ENCODE measurements around the gene CCDC69. TPM values are rescaled to one million over a fixed set of nuclear protein-coding genes. Genes with fewer than 3 reads are reported as not detected.
"Not testable (repeated sequence)": the region's sequence is repeated elsewhere in the genome, so short reads cannot be mapped to it uniquely, and the experiment has no call there.

Gene CCDC69, protein sequence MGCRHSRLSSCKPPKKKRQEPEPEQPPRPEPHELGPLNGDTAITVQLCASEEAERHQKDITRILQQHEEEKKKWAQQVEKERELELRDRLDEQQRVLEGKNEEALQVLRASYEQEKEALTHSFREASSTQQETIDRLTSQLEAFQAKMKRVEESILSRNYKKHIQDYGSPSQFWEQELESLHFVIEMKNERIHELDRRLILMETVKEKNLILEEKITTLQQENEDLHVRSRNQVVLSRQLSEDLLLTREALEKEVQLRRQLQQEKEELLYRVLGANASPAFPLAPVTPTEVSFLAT
- total RNA-seq = 0.78 TPM

DNA sequence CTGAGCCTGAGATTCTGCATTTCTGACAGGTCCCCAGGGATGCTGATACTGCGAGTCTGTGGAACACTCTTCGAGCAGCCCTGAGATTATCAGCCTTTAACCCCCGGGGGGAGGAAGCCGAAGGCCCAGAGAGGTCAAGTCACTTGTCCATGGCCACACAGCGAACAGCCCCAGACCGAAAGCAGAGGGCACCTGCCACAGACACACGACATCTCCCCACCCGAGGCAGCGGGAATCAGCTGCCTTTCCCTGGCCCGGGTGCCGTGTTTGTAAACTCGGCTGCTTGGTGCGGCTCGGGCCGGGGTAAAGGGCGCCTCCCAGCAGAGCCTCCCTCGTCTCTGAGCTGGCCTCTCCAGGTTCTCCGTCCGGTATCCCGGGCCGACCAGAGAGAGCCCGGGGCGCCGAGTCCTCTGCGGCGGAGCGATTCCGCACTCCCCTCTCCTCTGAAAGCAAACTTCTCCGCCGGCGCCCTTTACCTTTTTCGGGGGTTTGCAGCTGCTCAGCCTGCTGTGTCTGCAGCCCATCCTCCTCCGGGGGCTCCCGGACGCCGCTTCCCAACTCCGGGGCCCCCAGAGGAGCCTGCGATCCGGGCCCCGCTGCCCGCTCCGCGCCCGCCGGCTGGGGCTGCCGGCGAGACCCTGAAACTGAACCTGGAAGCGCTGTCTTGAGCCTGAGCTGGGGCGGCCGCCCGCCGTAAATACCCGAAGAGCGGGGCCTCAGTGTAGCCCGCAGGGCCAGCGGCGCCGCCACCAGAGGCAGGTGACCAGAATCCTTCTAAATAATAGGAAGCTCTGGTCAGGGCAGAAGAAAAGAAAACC, at the start of gene CCDC69:
Gene CCDC69, minus strand, starts transcription at position 646 of the 818 bp plus-strand sequence. Its CDS starts 122 bp downstream, at position 524.
- peak; percentile 48 for DNase-seq

DNA sequence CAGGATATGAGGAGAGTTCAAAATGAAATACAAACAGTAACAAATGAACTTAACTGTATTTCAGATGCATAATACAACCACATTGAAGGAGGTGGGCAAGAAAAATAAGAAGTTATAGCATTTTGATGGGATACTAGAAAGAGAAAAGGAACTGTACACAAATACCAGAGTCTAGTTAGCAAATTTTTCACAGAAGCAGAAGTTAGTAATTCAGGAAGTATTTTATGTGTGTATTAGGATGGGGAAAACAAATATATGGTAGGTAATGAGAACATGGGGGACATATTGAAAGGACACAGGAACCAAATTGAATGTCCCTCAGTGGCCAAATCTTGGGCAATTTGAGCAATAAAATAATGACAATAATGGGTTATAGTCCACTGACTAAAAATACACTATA, 47.4 kb upstream of the CCDC69 start:
- no peak for DNase-seq

GRCh38 chr5:151270599-151270998, 46.7 kb upstream of the CCDC69 start:
- no peak for DNase-seq

DNA sequence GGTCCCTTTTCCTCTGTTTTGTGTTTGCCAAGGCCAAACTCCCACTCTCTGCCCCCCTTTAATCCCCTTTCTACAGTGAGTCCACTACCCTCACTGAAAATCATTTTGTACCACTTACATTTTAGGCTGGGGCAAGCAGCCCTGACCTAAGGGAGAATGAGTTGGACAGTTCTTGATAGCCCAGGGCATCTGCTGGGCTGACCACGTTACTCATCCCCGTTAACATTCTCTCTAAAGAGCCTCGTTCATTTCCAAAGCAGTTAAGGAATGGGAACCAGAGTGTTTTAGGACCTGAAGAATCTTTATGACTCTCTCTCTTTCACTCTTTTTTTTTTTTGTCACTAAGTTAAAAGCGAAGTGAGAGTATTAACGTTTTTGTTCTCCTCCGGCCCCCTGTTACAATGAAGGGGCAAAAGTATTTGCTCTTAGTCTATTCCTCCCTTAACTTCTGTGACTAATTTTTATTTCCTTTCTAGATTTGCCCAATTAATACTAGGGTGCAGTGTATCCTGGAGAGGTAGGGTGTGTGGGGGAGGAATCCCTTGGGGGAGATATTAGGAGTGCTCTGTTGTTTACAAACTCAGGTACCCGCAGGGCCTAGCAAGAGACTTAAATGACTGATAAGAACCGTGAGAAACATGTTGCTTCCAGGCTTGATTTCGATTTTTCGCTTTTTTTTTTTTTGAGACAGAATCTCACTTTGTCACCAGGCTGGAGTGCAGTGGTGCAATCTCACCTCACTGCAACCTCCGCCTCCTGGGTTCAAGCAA, 43.8 kb upstream of the CCDC69 start:
- no peak for DNase-seq

- DNase-seq = no peak
These were observed 40.2 kb upstream of the CCDC69 start for GRCh38 chr5:151264113-151264512.

- no peak for DNase-seq
These were observed 38.6 kb upstream of the CCDC69 start for GRCh38 chr5:151262532-151262931.

GRCh38 chr5:151259931-151260330, 36.0 kb upstream of the CCDC69 start:
- DNase-seq = no peak

GRCh38 chr5:151258816-151259215, 34.9 kb upstream of the CCDC69 start:
- no peak for DNase-seq

DNA sequence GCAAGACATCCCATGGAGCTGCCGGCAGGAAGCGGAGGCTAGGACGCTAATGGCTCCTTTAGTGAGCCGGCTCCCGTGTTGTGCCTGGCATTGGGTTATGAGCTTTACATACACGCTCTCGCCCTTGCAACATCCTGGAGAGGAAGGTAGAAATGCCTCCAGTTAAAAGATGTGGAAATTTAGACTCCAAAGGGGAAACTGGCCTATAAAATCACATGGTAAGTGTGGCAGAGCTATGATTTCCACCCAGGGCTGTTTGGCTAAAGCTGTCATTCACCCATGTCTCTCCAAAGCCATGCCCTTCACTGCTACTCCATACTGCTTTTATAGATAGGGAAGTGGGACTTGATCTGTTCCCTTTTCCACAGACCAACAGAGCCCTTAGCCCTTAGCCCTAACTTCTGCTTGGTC, 34.3 kb upstream of the CCDC69 start:
- no peak for DNase-seq

- no peak for DNase-seq
These were observed 33.9 kb upstream of the CCDC69 start for GRCh38 chr5:151257731-151258181.

DNA sequence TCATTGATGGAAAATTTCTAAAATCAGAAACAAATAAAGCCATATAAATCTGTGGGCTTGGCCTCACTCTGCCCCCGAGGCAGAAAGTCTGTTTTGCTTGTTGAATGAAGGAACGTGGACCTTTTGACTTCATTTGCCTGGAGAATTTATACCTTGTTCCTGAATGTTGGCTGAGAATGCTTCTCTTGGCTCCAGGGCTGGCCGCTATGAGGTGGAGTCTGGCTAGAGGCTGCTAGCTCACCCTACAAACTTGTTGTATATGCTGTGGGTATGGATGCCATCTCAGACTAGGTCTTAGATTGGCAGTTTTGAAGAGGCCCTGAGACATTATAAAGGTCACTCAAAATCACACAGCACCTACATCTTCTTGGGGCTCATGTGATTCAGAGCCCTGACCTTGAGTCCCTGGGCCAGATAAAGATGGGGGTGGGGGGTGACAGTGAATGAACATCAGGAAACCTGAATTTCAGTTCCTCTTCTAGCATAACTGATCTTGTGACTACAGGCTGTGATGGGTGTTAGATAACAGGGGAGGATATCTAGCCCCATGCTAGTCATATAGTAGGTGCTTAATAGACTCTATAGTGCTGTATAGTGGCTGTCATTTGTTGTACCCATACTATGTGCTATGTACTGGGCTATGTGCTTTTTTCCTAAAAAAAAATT, 31.9 kb upstream of the CCDC69 start:
- DNase-seq = no peak

DNA sequence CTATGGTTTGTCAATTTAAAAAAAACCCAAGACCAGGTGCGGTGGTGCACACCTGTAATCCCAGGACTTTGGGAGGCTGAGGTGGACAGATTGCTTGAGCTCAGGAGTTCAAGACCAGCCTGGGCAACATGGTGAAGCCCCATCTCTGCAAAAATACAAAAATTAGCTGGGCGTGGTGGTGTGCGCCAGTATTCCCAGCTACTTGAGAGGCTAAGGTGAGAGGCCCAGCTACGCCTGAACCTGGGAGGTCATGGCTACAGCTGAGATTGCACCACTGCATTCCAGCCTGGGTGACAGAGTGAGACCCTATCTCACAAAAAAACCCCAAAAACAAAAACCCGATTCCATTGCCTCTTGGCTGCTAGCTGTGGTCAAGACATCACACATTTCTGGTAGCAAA, 31.1 kb upstream of the CCDC69 start:
- DNase-seq = not testable (repeated sequence)

GRCh38 chr5:151254556-151254955, 30.7 kb upstream of the CCDC69 start:
- DNase-seq = no peak

- DNase-seq = no peak
These were observed 29.7 kb upstream of the CCDC69 start for GRCh38 chr5:151253605-151253950.

GRCh38 chr5:151252762-151253604, 29.1 kb upstream of the CCDC69 start, which contains the start of gene GM2A:
GM2A (plus strand) TSS chr5:151253185; CDS start chr5:151253217, 32 bp downstream.
- peak; percentile 100 for DNase-seq

- no peak for DNase-seq
These were observed 27.7 kb upstream of the CCDC69 start for GRCh38 chr5:151251621-151252020.

- DNase-seq = no peak
These were observed 27.2 kb upstream of the CCDC69 start for GRCh38 chr5:151251001-151251551.

DNA sequence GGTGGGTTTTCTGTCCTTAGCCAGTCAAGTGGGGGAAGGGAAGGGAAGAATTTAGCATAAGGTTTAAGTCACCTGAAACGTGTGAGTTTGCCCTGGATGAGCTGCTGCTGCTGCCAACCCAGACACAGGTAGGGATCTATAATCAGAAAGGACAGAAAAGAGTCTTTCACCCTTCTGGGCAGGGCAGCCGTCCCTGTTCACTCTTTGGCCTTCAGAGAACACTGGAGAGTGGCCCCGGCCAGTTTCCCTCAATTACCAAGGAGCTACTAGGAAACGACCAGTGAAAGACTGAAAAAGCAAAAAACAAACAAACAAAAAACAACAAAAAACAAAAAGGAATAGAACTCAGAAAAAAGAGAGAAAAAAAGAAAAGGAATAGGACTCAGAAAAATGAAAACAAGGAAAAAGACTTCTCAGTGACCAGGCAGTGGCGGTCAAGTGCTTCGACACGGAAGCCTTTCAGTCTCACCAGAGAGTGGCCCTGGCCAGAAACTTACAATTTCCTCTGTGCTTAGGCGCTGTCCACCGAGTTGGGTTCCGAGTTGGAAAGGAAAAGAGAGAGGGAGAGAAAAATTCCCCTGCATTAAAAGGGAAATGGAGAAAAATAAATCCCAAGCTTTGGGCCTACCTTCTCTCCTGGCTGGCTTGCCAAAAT, 26.6 kb upstream of the CCDC69 start:
- DNase-seq = no peak

DNA sequence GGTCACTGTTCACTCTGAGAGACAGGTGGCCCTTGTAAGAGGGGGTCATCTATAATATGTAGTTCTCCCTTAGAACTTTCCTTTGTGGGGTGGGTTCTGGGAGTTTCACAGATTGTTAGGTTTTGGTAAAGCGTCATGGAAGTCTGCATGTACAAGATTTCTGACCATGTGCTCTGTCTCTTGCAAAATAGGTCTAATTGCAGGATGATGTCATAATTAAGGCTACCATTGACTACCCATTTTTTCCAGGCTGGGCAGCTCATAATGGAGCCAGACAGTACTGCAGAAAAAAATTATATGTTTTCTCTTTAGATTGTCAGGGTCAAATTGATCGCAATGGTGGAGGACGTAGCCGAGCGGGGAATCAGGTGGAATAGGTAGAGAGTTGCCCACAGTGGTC, 25.4 kb upstream of the CCDC69 start:
- DNase-seq = no peak

- DNase-seq = no peak
These were observed 24.8 kb upstream of the CCDC69 start for GRCh38 chr5:151248651-151249050.
